HG03045 (cell line): ENCODE results near the gene CFAP74.

Source experiments
- ATAC-seq: cut with Tn5 transposase; IDR thresholded peaks from one replicate; pipeline ENCODE4 v1.9.1; 2021; ENCODE audit warnings: mild to moderate bottlenecking, moderate library complexity; ENCODE audit not compliant: unreplicated experiment

Gene CFAP74

DNA sequence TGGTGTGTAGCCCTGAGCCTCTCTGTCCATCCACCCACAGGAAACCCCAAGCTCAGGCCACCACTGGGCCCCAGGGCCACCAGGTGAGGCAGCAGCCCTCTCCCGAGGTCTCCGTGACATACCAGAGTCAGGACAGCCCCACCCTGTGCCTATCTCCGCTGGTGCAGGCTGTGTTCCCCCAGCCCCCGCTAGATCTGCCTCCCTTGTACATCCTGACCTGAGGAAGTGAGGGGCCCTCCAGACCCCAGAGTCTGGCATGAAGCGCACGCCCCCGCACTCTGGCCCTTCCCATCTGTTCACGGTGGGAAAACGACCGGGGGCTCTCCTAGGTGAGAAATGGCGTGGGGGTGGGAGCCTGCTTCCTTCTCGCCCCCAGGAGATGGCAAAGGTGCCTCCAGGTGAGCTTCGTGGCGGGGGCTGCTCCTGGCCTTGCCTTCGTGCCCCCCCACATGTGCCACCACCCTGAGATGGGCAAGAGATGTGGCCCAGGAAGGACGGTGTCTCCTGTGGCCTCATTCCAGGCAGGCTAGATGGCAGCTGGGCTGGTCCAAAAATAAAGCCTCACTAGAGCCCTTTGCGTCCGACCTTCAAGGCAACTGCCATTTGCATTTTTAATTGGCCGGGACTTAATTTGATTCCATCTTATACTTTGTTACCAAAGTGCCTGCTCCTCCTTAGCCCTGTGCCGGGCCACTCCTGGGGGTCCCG lies 18.6 kb upstream of the CFAP74 start:
- no peak for ATAC-seq

DNA sequence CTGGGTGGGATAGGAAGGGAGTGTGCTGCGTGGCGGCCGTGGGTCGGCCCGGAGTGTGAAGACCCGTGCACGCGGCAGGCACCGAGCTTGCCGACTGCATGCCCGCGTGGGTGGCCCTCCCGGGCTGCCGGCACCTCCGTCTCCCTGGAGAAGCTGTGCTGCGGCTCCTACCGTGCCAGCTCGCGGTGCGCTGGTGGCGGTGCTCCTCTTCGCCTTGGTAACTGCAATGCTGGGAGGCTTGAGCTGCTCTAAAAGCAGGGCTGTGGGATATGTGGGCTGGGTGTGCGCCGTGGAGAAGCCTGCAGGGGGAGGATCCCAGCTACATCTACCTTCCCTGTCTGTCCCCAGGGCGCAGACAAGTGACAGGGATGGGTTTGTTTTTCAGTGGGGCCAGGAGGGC lies 18.0 kb upstream of the CFAP74 start:
- no peak for ATAC-seq

DNA sequence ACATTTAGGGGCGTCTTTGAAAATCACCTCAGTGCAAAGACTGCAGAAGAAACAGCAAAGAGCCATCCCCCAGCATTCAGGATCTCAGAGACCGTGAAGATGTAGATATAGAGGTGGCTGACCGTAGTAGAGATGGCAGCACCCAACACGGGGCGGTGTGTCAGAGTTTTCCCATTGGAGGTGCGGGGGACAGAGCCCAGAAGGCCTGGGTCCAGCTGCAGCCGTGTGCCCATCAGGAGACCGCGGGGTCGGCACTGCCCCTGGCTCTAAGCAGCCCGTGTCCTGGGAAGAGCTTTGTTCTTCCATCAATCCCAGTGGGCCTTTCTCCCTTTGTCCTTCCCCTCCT lies 16.7 kb upstream of the CFAP74 start:
- ATAC-seq = no peak

DNA sequence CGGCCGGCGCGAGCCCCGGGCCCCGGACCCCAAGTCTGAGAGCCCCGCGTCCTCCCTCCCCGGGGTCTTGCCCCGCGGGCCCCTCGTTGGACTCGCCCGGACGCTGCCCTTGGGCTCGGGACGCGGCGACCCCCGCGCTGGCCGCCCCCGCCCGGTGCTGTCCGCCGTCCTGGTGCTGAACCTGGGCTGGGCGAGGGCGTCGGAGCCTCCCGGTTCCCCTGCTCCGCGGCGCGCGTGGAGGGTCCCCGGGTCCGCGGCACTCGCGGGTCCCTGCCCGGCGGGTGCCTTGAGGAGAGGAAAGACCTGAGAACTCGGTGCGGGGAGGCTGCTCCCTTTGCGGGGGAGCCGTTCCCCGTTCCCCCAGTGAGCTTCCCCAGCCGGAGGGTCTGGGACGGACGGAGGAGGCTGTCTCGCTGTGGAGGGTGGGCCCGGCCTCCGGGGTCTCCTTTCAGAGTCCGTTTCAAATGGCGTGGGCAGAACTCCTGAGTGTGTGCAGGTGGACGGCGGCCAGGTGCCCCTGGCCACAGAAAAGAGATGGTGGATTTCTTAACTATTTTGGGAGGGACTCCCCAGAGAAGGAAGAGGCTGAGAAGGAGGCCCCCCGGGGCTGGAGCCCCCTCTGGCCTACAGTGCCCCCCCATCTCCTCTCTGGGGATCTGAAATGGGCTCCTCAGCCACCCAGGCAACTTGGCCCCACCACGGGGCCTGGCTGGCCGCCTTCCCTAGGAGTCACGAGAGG lies 16.2 kb upstream of the CFAP74 start:
- ATAC-seq = no peak

DNA sequence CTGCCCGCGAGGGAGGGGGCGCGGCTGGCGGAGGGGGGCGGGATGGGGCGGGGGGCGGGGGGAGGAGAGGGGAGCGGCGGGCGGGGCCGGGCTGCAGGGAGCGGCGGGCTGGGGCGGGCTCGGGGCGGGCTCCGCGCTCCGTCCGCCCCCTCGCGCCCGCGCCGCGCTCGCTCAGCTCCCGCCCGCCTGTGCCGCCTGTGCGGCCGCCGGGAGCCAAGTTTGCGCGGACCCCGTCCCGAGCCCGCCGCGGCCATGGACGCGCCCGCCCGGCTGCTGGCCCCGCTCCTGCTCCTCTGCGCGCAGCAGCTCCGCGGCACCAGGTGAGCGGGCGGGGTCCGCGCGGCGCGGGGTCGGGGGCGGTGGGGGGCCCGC lies 15.6 kb upstream of the CFAP74 start, which contains the start of gene GABRD:
Gene GABRD, plus strand, starts transcription at position 174 of the 372 bp plus-strand sequence. Its CDS starts 79 bp downstream, at position 253.
- no peak for ATAC-seq

DNA sequence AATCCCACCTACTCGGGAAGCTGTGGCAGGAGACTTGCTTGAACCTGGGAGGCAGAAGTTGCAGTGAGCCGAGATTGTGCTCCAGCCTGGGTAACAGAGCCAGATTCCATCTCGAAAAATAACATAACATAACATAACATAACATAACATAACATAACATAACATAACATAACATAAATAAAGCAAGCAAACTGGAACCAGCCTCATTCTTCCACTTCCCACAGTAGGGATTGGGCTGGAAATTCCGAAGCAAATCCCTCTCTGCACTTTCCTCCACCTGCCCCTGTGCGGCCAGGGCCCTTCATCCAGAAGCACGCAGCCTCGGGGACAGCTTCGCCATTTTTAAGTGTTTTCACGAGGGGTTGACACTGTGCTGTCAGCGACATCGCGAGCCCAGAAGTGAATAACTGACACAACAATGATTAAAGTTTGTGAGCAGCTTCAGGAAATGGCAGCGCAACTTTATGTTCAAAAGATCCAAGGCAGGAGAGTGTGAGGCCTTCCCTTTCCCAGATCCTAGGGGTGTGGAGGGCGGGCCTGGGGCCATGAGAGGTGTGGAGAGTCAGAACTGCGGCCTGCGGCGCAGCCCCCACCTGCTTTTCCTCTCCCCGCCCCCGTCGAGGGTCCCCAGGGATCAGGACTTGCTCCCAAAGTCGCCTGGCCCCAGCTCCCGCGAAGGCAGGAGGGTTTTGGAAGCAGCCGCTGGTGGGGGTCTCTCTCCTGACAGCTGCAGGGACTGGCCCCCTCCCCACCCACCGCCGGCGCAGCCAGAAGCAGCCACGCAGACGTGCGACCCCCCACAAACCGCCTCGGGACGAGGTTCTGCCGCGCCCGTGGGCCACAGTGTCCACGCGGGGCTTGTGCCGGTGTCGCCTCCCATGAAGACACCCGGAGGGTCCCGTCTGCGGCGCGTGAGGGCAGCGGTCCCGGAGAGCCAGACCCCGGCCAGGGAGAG lies 14.9 kb upstream of the CFAP74 start:
- ATAC-seq = no peak

DNA sequence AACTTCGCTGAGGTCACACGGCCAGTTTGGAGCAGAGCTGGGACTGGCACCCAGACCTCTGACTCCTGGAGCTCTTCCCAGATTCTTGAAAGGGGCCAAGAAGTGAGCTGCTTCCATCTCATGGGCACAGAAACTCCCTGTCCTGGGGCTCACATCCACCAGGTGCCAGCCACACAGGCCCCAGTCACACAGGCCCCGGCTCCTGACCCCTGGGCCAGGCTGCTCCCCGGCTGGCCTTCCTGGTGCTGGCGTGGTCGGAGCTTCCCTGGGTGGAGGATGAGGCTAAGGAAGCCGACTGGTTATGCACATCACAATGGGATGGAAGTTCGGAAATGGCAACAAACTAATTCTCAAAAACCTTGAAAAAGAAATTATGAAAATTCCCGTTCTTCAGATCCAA lies 12.5 kb upstream of the CFAP74 start:
- no peak for ATAC-seq

DNA sequence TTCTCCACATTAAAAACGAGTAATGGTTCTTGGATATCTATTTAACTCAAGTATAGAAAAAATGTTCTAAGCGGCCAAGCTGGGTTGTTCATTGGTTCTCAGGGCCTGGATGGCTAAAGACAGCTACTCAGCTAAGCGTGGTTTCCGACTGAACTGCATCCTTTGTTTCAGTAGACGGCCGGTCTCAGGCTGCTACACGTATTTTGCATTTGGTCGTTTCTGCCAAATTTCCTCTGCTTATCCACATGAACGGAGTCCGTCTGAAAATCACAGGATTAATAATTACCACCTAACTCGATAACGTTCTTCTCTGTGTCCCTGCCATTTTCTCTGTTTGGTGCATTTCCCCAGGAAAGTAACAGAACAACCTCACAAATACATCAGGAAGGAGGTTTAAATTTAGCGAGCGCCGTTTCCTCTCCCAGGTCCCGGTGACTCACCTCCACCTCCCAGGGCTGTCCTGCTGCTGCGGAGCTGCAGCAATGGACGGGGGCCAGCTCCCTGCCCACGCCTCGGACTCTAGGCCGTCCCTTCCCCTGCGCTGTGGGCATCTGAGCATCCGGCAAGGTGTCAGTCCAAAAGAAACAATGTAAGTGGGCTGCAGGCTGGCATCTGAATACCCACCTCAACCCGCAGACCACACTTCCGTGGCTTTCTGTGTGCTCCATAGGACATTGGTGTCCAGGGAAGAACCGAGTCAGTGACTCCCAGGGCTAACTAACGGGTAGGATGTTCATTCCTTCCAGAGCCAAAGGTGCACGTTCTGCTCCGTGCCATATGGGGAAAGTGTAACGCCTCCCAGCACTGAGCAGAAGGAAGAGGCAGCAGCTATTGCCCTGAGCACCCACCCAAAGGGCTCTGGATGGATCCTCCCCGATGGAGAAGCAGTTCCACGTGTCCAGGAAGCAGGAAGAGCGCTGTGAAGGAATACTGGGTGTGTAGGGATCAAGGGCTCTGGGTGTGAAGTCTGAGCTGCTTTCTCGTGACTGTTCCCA lies 11.5 kb upstream of the CFAP74 start:
- ATAC-seq = no peak

DNA sequence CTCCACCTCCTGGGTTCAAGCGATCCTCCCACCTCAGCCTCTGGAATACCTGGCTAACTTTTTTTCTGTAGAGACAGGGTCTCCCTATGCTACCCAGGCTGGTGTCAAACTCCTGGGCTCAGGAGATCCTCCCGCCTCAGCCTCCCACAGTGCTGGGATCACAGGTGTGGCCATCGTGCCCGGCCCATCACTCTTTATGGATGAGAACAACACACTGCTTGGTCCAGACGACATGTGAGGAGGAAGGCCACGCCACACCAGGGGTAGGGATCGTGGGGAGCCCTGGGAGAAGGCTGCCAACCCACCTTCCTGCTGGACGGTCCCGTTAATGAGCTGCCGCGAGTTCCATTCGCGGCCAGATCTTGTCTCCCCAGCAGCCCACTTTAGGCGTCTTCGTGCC lies 10.6 kb upstream of the CFAP74 start:
- ATAC-seq = no peak

DNA sequence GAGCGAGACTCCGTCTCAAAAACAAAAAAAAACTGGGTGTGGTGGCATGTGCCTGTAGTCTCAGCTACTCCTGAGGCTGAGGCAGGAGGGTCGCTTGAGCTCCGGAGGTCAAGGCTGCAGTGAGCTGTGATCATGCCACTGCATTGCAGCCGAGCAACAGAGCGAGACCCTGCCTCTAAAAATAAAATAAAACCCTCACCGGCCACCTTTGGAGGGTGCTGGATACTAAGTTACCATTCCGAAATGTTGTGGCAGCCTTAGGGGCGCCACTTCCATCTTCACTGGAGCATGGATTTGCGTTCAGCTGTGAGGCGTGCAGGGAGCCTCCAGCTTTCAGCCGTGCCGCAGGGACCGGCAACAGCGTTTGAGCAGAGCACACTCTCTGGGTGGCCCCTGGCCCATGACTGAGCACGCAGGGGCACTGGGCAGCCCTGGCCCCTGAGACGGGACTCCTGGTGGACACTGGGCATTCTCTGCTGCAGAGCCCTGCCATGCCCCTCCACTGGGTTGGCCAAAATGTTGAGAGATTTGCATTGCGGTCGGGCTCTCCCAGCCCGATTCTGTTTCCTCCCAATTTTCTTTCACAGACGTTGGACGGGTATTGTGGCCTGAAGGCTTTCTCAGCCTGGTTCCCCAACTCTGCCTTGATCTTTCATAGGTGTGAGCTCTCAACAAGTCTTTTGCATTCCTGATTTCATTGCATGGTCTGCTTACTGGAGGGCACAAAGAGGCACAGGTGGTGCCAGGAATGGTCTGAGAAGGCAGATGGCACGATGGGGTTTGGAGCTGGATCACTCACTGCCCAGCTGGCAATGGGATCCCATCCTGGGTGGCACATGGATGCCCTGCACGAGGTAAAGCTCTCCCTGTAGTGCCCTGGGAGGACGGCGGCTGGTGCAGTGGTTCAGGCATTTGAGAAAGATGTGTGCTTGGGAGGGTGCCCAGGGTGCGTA lies 5.8 kb upstream of the CFAP74 start:
- no peak for ATAC-seq

DNA sequence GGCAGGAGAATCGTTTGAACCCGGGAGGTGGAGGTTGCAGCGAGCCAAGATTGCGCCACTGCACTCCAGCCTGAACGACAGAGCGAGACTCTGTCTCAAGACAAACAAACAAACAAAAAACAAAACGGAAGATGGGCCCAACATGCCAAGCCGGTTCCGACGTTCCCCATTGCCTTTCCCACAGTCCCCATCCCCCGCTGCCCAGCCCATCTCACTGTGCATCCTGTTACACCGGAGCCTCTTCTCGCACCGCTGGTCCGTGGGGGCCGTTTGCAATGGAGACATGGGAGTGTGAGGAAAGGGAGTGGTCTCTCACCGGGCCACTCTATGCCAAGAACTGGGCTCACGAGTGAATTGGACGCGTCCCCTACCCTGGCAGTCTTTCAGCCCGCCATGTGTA lies 1.3 kb upstream of the CFAP74 start:
- no peak for ATAC-seq

DNA sequence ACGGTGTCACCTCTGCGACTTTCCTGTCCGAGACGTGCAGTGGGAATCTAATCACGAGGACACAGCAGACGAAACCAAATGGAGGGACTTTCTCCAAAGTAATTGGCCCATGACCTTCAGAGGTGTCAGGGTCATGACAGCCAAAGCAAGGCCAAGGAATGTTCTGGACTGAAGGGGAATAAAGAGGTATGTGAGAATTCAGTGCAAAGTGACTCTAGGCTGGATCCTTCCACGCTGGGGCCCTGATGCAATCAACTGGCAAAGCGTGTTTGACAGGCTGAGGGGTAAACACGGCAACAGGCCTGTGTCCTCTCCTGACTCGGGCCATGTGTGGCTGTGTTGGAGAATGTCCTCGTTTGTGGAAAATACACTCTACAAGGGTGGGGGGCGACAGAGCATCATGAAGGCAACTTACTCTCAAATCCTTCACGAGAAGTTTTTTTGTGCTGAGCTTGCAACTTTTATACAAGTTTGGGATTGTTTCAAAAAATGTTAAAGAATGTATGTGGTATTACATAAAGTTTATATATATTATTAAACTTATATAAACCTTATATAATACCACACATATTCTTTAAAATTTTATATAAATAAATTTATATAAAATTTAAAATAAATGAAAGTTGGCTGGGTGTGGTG lies 1.7 kb downstream of the CFAP74 start:
- no peak for ATAC-seq

DNA sequence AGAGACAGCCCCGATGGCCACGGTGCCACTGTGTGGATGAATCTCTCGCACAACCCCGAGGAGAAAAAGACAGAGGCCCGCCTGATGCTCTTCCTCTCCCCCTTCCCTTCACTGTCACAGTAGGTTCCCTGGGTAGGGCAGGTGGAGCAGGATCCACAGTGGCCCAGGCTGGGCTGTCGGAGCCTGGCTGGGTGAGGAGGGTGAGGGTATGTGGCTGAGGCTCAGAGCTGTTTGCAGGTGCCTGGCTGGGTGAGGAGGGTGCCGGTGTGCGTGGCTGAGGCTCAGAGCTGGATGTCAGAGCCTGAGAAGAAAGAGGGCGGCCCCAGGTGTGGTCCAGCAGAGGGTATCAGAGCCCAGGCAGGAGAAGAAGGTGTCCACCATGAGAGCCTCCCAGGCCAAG lies 2.7 kb downstream of the CFAP74 start:
- ATAC-seq = no peak

DNA sequence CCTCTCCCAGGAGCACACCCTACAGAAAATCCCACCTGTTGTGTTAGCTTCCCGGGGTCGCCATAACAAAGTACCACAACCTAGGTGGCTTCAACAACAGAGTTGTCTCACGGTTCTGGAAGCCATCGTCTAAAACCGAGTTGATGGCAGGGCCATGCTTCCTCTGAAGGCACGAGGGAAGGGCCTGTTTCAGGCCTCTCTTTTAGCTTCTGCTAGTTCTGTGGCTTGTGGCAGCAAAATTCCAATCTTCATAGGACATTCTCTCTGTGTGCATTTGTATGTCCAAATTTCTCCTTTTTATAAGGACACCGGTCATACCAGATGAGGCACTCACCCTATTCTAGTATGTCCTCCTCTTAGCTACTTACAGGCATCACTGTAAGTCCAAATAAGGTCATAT lies 3.2 kb downstream of the CFAP74 start:
- ATAC-seq = no peak

DNA sequence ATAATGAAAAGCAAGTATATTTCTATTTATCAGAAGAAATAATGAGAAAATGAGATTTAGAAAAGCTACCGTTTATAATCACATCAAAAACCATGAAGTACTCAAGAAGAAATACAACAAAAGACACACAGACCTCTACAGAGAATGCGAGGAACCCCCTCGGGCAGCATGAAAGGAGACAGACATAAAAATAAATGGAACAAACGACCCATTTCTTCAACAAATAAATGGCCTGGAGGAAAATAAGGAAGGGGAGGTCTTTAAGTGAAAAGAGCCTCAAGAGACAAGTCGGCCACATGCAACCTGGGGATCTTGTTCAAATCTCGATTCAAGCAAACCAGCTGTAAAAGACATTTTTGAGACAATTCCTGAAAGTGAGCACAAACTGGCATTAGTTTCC lies 6.0 kb downstream of the CFAP74 start:
- ATAC-seq = no peak

DNA sequence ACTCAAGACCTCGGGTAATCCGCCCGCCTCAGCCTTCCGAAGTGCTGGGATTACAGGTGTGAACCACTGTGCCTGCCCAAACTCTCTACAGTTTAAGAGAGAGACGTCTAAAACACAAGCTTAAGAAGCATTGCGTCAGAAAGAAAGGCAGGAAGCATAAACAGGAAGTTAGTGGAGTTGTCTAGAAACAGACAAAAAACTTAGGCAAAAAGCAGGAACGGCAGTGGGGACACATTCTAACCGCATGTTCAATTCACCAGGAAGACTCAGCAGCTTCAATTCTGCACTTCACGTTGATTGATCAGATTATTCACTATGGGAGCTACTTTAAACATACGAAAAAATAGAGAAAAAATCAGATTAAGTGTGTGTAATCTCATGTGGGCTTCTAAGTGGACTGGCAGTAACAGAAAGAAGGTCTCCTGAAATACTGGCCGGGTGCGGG lies 7.4 kb downstream of the CFAP74 start:
- ATAC-seq = no peak

DNA sequence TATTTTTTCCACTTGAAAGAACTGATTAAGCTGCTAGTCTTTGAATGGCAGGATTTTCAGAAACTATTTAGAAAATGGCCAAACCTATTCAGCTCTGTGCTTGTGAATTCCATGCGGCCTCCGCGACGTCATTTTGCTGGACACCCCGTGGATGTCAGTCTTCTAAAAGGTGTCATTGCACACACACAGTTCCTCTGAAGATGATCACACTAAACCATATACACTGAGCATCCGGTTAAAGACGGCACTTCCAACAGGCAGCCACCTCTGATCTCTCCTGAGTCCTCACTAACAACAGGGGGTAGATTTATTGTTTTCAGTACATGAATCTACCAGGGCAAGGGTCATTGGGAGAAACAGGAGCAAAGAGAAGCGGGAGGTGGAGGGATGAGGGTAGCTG lies 9.1 kb downstream of the CFAP74 start:
- ATAC-seq = no peak

DNA sequence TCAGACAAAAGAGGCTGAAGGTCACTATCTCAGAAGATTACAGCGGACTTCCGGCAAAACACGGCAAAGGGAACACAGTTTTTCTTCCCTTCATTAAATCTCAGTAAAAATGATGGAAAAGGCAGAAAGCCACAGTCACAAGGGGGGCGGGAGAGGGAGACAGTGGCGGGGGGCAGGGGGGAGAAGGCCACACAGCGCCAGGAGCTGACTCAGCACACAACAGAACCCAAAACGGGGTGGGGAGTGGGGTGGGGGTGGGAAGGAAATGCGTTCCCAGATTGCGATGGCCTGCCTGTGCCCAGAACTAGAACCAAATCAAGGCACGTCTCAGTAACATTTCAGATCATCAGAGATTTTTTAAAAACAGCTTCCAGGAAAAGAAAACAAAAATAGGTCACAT lies 13.4 kb downstream of the CFAP74 start:
- no peak for ATAC-seq

DNA sequence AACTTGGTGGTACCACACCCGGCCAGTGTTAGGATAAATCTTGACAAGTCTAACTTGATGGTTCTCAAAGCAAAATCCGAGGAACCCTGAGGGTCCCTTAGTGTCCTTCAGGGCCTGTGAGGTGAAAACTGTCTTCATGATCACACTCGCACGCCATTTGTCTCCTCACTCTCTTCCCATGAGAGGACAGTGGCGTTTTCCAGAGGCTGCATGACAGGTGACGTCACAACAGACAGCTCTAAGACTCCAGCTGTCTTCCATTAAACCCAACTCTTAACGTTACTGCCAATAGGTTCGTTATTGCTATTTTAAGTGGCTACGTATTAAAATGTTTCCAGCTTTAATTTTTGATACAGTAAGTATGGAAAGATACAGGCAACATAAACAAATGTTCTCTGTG lies 13.8 kb downstream of the CFAP74 start:
- ATAC-seq = no peak
